HG02973 (cell line): ENCODE data around the gene NR5A1.

ENCODE experiments used
- ATAC-seq: cut with Tn5 transposase; IDR thresholded peaks from one replicate; pipeline ENCODE4 v1.9.1; 2021; ENCODE audit warnings: moderate library complexity; ENCODE audit not compliant: unreplicated experiment

The NR5A1 gene

GRCh38 chr9:124483481-124483880 is 23.7 kb downstream of the NR5A1 start:
- ATAC-seq, result no peak

DNA sequence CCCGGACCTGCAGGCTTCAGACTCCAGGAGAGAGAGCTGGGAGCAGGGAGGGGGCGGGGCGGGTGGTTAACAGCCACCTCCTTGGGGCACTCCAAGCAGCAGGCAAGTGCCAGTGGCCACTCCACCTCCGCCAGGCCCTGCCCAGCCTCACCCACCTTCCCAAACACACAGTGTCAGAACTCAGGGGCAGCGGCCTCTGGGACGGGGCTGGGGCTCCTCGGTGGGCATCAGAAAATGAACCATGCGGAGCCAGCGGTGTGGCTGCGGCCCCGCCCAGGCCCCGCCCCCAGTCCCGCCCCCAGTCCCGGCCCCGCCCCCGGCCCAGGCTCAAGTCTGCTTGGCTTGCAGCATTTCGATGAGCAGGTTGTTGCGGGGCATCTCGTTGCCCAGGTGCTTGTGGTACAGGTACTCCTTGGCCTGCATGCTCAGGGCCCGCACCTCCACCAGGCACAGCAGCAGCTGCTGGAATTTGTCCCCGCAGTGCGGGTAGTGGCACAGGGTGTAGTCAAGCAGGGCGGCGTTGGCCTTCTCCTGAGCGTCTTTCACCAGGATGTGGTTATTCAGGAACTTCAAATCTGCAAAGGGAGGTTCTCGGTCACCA is 24.7 kb downstream of the NR5A1 start:
- ATAC-seq, result no peak

DNA sequence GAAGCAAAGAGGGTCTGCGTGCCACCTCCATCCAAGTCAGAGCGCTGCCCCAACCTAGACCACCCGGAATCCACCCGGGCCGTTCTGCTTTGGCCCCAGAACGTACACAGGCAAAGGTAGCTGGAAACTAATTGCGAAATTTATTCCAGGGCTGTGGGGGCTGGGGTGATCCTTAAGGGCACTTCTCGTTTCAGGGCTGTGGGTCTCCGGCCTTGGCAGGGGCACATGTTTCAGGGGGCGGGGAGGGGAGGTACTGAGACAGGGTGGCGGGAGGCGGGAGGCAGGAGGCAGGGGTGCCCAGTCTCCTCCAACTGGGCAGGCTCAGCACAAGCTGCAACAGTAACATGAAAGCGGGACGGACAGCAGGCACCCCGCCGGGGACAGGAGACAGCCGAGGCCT is 26.1 kb downstream of the NR5A1 start:
- ATAC-seq, result no peak

DNA sequence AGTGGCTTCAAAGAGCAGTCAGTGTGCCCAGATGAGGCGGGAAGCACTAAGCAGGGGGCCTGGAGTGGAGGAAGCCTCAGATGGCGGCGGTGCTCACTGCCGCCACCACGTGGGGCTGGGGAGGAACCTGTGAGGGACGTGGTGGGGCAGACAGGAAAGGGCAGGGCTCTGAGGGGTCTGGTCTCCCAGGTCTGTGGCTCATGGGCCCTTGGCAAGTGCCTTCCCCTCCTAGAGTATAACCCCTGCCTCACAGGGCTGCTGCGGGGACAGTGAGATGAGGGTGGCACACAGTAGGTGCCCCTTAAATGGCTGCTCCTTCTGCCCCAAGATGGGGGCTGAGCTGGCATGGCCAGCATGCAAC is 26.6 kb downstream of the NR5A1 start:
- ATAC-seq, result no peak

DNA sequence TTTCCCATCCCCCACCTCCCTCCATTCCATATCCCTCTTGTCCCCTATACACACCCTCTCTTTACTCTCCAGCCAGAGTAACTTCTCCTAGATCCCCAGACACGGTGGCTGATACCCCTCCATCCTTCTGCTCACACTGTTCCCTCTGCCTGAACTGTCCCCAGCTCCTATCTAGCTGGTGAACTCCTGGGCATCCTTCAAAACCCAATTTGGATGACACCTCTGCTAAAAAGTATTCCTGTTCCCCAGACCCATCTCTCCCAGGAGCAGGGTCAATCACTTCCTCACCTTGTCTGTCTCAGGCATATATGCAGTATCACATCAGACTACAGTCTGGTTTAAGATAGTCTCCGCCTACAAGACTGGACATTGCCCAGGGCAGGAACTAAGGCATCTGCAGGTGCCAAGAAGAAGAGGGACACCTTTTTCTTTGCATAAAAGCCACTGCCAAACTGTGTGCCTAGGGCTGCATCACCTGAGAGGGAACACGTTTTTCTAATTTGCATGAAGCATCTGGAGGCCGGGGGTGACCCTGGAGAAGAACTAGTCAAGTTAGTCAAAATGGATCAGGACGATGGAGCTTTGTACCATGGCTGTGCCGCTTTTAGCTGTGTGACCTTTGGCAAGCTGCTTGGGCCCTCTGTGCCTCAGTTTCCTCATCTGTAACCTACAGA is 27.1 kb downstream of the NR5A1 start:
- no peak for ATAC-seq

GRCh38 chr9:124479371-124479770 is 27.8 kb downstream of the NR5A1 start:
- ATAC-seq, result no peak

DNA sequence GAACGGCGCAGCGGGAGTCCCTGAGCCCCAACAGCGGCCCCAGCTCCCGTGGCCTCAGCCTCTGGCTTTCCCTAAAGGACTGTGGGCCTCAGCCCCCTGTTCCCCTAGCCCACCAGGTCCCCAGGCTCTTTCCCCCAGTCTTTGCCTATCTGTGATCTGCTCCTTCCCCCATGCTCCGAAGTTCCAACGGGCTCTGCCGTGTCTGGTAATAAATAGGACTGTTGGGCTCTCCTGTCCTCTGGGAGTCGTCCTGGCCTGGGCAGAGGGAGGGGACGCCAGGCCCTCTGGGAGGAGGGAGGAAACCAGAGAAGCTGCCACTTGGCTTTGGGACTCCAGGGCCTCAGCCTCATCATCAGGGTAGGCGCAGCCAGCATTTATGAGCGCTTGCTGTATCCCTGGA is 28.8 kb downstream of the NR5A1 start:
- no peak for ATAC-seq

- ATAC-seq, result no peak
Measured at GRCh38 chr9:124477648-124478285, 29.4 kb downstream of the NR5A1 start.

DNA sequence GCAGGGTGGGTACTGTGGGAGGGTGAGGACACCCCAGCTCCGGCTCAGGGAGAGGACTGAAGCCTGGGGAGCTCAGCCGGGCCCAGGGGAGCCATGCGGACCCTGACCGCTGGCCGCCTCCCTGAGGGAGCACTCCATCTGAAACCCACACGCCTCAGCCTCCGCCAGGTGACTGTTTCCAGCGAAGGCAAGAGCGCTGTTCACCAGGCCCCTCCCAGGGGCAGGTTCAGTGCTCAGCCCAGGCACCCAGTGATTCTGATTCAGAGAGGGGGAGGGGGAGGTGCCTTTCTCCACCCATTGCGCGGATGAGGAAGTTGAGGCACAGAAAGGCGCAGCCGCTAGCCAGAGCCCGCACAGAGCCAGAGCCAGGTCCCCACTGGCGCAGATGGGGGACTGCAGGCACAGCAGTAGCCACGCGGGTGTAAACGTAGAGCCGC is 30.0 kb downstream of the NR5A1 start:
- no peak for ATAC-seq

- ATAC-seq, result no peak
Measured at GRCh38 chr9:124475868-124476690, 31.1 kb downstream of the NR5A1 start.

- ATAC-seq, result no peak
Measured at GRCh38 chr9:124475158-124475867, 31.9 kb downstream of the NR5A1 start.

DNA sequence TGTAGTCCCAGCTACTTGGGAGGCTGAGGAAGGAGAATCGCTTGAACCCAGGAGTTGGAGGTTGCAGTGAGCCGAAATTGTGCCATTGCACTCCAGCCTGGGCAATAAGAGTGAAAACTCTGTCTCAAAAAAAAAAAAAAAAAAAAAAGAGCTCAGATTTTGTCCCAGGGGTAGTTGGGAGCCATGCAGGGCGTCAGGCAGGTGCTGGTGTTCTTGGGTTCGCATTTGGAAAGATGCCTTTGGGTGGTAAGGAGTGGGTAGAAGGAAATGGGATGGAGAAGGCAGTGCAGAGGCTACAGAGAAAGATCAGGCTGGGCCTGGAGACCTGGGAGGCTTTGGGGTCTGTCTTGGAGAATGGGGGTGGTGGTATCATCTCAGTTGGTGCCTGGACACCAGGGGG is 33.0 kb downstream of the NR5A1 start:
- ATAC-seq, result no peak

- ATAC-seq, result no peak
Measured at GRCh38 chr9:124473310-124473709, 33.9 kb downstream of the NR5A1 start.

- no peak for ATAC-seq
Measured at GRCh38 chr9:124472770-124473169, 34.4 kb downstream of the NR5A1 start.

DNA sequence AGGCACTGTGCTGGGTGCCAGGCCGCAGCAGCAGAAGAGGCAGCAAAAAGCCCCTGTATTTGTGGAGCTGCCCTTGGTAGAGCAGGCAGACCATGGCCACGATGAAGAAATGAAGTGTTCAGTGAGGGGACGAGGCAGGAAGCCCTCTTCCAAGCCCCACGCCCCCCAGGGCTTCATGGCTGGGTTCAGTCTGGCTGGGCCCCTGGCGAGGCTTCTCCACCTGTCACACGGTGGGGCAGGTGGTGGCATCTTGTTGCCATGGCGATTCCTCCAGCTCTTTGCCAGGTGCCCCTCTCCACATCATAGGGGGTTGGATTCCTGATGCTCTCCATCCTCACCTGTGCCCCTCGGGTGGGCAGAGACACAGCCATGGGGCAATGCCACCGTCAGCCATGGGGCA is 35.4 kb downstream of the NR5A1 start:
- ATAC-seq, result no peak

- ATAC-seq, result no peak
Measured at GRCh38 chr9:124470726-124471125, 36.5 kb downstream of the NR5A1 start.

DNA sequence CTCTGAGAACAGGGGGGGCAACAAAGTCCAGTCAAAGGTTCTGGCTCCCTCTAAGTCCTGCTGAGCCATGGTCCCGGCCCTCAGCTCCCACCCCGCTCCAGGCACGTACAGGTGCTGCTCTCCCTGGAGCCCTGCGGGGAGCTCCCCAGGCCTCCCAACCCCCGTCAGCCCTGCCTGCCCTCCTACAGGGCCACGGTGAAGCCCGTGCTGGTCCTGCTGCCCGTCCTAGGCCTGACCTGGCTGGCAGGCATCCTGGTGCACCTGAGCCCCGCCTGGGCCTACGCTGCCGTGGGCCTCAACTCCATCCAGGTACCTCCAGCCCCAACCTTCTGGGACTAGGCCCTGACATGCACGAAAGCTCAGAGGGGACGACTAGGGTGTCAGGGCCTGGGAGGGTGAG is 36.9 kb downstream of the NR5A1 start:
- no peak for ATAC-seq

GRCh38 chr9:124469011-124469832 is 38.0 kb downstream of the NR5A1 start:
- no peak for ATAC-seq

DNA sequence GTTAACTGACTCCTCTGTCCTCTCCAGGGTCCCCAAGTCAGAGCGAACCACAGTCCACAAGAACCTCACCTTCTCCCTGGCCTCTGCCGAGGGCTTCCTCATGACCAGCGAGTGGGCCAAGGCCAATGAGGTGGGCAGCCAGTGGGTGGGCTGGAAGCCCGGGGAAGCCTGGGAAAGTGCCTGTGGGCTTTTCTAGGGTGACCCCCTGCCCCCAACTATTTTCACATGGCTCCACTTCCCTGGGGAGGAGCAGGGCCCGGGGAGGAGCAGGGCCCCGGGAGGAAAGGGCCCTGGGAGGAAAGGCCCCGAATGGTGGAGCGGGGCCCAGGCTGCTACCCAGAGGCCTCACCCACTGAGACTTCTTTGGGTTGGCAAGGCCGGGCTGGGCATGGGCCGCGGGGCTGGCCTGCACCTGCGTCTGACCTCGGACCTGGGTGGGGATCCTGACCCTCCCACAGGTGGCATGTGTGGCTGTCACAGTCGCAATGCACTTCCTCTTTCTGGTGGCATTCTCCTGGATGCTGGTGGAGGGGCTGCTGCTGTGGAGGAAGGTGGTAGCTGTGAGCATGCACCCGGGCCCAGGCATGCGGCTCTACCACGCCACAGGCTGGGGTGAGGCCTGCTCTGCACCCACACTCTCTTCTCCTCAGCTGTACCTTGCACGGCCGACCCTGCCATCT is 39.0 kb downstream of the NR5A1 start:
- ATAC-seq, result no peak
